Thyroid gland (tissue), 4 donors: ENCODE measurements around the gene PI4K2A. TPM values are rescaled to one million over a fixed set of nuclear protein-coding genes. Genes with fewer than 3 reads are reported as not detected.

ENCODE experiments used
- DNase-seq, 2 donors: peaks; one replicate each; pipeline ENCODE4 v3.0.0-alpha.2; 2019
- H3K27ac ChIP-seq, 3 donors: fragments of 200-600 bp; sonication (generic); 1 replicate in 2 of 3; 2 replicates in 1 of 3; pipeline ENCODE4 v1.5.1; 2016 to 2019; ENCODE audit warnings: mild to moderate bottlenecking in 1 of 3, moderate library complexity in 1 of 3
- H3K27me3 ChIP-seq: fragments of 200-600 bp; sonication (generic); one replicate; pipeline ENCODE4 v1.5.1; 2019
- H3K36me3 ChIP-seq, 2 donors: fragments of 200-600 bp; sonication (generic); one replicate each; pipeline ENCODE4 v1.5.1; 2016 to 2019
- H3K4me1 ChIP-seq, 2 donors: fragments of 200-600 bp; sonication (generic); one replicate each; pipeline ENCODE4 v1.5.1; 2017 to 2019
- H3K4me3 ChIP-seq, 3 donors: fragments of 200-600 bp; sonication (generic); replicated peaks in 1 of 3; 1 replicate in 2 of 3; 2 replicates in 1 of 3; pipeline ENCODE4 v1.5.1; 2016; ENCODE audit warnings: mild to moderate bottlenecking in 1 of 3
- H3K9me3 ChIP-seq: fragments of 200-600 bp; sonication (generic); one replicate; pipeline ENCODE4 v1.5.1; 2017
- CTCF ChIP-seq, 6 experiments: fragments of 200-600 bp in 3 of 6; fragments of 450-650 bp in 3 of 6; sonication (generic) in 3 of 6; IDR thresholded peaks; one replicate each; pipeline ENCODE4 v1.5.1; 2016 to 2019; ENCODE audit warnings: antibody characterized with exemption in 6 of 6, mild to moderate bottlenecking in 2 of 6, inconsistent platforms in 1 of 6, moderate library complexity in 1 of 6
- POLR2A ChIP-seq, 2 donors: fragments of 450-650 bp; IDR thresholded peaks; one replicate each; pipeline ENCODE4 v1.6.1; 2017; ENCODE audit warnings: antibody characterized with exemption in 2 of 2, mild to moderate bottlenecking in 2 of 2, moderate library complexity in 1 of 2
- WGBS, 2 donors: methylation state at CpG; one replicate each; pipeline ENCODE4 v1.1.5; 2017; 5-methylcytosine and 5-hydroxymethylcytosine counted together
- intact Hi-C: fragments of 100-400 bp; cut with DNase I; formaldehyde crosslinking; loops from one replicate; pipeline ENCODE4 v1.15.1; 2023
- total RNA-seq, 4 donors: library from RNA; depleted of rRNA; stranded (reverse); fragments of >200 nt; gene quantifications; one replicate each; pipeline ENCODE4 v1.2.3, GENCODE V29; 2016

Gene PI4K2A
- total RNA-seq, 4 donors from 2014 or later, result 19.9 to 31.3 (median 24.1) TPM

- DNase-seq, result no peak
- Histone ChIP-seq H3K27me3 (no peaks in the 10 kb centered on the region), H3K27ac (peak overlapping the region in 2 of 3 donors; percentile 73 to 81), H3K4me3 (no peak overlapping the region), H3K4me1 (peaks cover 12 to 42% of the 10 kb centered on the region in 2 donors), H3K36me3 (no peaks in the 10 kb centered on the region), H3K9me3 (no peaks in the 10 kb centered on the region)
- intact Hi-C loops, result no loop called here
- TF ChIP-seq POLR2A (IDR thresholded peaks at IDR 0.05) (no peak), CTCF (IDR thresholded peaks at IDR 0.05) (no peak)
- WGBS, 2 donors, result 93 to 95% methylated on average over 7 of the region's 7 CpGs
Measured at GRCh38 chr10:97717627-97718026, 77.2 kb downstream of the PI4K2A start.

- 73 to 83% methylated on average over 6 of the region's 6 CpGs for WGBS, 2 donors
- Histone ChIP-seq H3K9me3 (no peaks in the 10 kb centered on the region), H3K36me3 (no peaks in the 10 kb centered on the region), H3K4me3 (no peak overlapping the region), H3K4me1 (peaks cover 12 to 38% of the 10 kb centered on the region in 2 donors), H3K27me3 (no peaks in the 10 kb centered on the region), H3K27ac (peak overlapping the region; percentile 43 to 81 (median 73))
- DNase-seq, result no peak
- intact Hi-C loops, result no loop called here
- TF ChIP-seq CTCF (IDR thresholded peaks at IDR 0.05) (no peak), POLR2A (IDR thresholded peaks at IDR 0.05) (no peak)
Measured at GRCh38 chr10:97718178-97718577, 77.7 kb downstream of the PI4K2A start.

- Histone ChIP-seq H3K9me3 (no peaks in the 10 kb centered on the region), H3K4me1 (peaks cover 12 to 35% of the 10 kb centered on the region in 2 donors), H3K4me3 (no peak overlapping the region), H3K27ac (peak overlapping the region; percentile 59 to 81 (median 73)), H3K27me3 (no peaks in the 10 kb centered on the region), H3K36me3 (no peaks in the 10 kb centered on the region)
- 15 to 26% methylated on average over 7 to 8 of the region's 8 CpGs for WGBS, 2 donors
- intact Hi-C loops, result no loop called here
- DNase-seq, result peak; percentile 91 to 95
- TF ChIP-seq CTCF (IDR thresholded peaks at IDR 0.05) (no peak), POLR2A (IDR thresholded peaks at IDR 0.05) (peak in 1 of 2 donors; percentile 25)
Measured at GRCh38 chr10:97718659-97719142, 78.2 kb downstream of the PI4K2A start.

- no peaks in the 10 kb centered on the region for H3K36me3 ChIP-seq
- H3K4me3 ChIP-seq, result no peak overlapping the region
- no peaks in the 10 kb centered on the region for H3K9me3 ChIP-seq
- no peak for DNase-seq
- no peak for TF ChIP-seq CTCF (IDR thresholded peaks at IDR 0.05)
- no peak for TF ChIP-seq POLR2A (IDR thresholded peaks at IDR 0.05)
- peaks cover 12 to 35% of the 10 kb centered on the region in 2 donors for H3K4me1 ChIP-seq
- no peaks in the 10 kb centered on the region for H3K27me3 ChIP-seq
- H3K27ac ChIP-seq, result peak overlapping the region in 1 of 3 donors; percentile 81
- intact Hi-C loops, result no loop called here
- 92 to 97% methylated on average over 1 to 2 of the region's 2 CpGs for whole genome bisulfite sequencing, 2 donors
Measured at GRCh38 chr10:97719602-97720001, 79.1 kb downstream of the PI4K2A start.

GRCh38 chr10:97721871-97722780 lies 81.7 kb downstream of the PI4K2A start:
- H3K4me1 ChIP-seq, result peaks cover 12 to 21% of the 10 kb centered on the region in 2 donors
- H3K27me3 ChIP-seq, result no peaks in the 10 kb centered on the region
- intact Hi-C loops, result no loop called here
- H3K9me3 ChIP-seq, result no peaks in the 10 kb centered on the region
- TF ChIP-seq CTCF (IDR thresholded peaks at IDR 0.05) (no peak), POLR2A (IDR thresholded peaks at IDR 0.05) (no peak)
- no peaks in the 10 kb centered on the region for H3K36me3 ChIP-seq
- no peak overlapping the region for H3K4me3 ChIP-seq
- 77 to 90% methylated on average over 12 of the region's 12 CpGs for WGBS, 2 donors
- H3K27ac ChIP-seq, result no peak overlapping the region
- DNase-seq, result no peak
